K562 (cell line): ENCODE results near the gene ZDHHC18. TPM values are rescaled to one million over a fixed set of nuclear protein-coding genes. Genes with fewer than 3 reads are reported as not detected.

Experiments
- ATAC-seq: fragments of 200-7000 bp; cut with Tn5 transposase; 3 replicates; pipeline ENCODE4 v1.9.1; 2020; ENCODE audit warnings: moderate library complexity
- BruUV-seq: library from RNA; stranded (reverse); fragments of 400-500 nt; replicated peaks from 2 replicates; lab custom pipeline; 2021; lab: Mats Ljungman, UMichigan
- CTCF ChIA-PET: fragments of 300-600 bp; formaldehyde crosslinking; extraction: SDS; loops from one replicate; lab custom pipeline; 2021; ENCODE audit warnings: low intra/inter-chr PET ratio; lab: Yijun Ruan, JAX
- POLR2A ChIA-PET: fragments of 300-600, 350-650 bp; sonication (Branson Sonifier 250); formaldehyde crosslinking; extraction: SDS; loops from one replicate; lab custom pipeline; 2021; ENCODE audit warnings: antibody characterized with exemption, inconsistent platforms; lab: Yijun Ruan, JAX
- DNase-seq, 4 experiments: peaks; one replicate each; pipeline versions ENCODE4 v3.0.0 to v3.0.0-alpha.2; 2011 to 2018; ENCODE audit warnings: low spot score in 3 of 4, mixed read lengths in 3 of 4; ENCODE audit errors: extremely low read depth in 1 of 4
- FAIRE-seq: peaks from 2 replicates; lab custom pipeline; 2011; peaks lifted over from hg19 to GRCh38; lab: Jason Lieb, UNC
- H2AFZ ChIP-seq: 2 replicates; pipeline ENCODE4 v1.6.0; 2011; ENCODE audit warnings: low read depth, low read length, control low read depth, inconsistent platforms
- H3K27ac ChIP-seq: fragments of 200-600 bp; 3 replicates; pipeline ENCODE4 v1.8.0; 2011; ENCODE audit warnings: low read depth, mild to moderate bottlenecking, control low read depth, inconsistent platforms, low read length, moderate library complexity, mixed read lengths; ENCODE audit errors: extremely low read depth
- H3K27me3 ChIP-seq, 2 experiments: fragments of 300-600 bp in 1 of 2; 2 replicates in 1 of 2; 3 replicates in 1 of 2; pipeline versions ENCODE4 v1.6.0 to v1.8.0; 2011; ENCODE audit warnings: inconsistent platforms in 2 of 2, low read length in 2 of 2, mild to moderate bottlenecking in 1 of 2, mixed read lengths in 1 of 2, moderate library complexity in 1 of 2; ENCODE audit not compliant: control insufficient read depth in 2 of 2, insufficient read depth in 2 of 2
- H3K36me3 ChIP-seq: fragments of 300-600 bp; 3 replicates; pipeline ENCODE4 v1.8.0; 2011; ENCODE audit warnings: mild to moderate bottlenecking, low read length, inconsistent platforms; ENCODE audit not compliant: control insufficient read depth, insufficient read depth
- H3K4me1 ChIP-seq, 2 experiments: fragments of 200-600 bp in 1 of 2; replicated peaks in 1 of 2; 2 replicates in 1 of 2; 3 replicates in 1 of 2; pipeline versions ENCODE4 v1.5.1 to v1.8.0; 2011; ENCODE audit warnings: inconsistent platforms in 2 of 2, low read length in 2 of 2, mild to moderate bottlenecking in 1 of 2, mixed read lengths in 1 of 2, moderate library complexity in 1 of 2; ENCODE audit not compliant: control insufficient read depth in 2 of 2, insufficient read depth in 2 of 2
- H3K4me2 ChIP-seq: 2 replicates; pipeline ENCODE4 v1.6.1; 2011; ENCODE audit warnings: low read length, control low read depth, inconsistent platforms, mixed read lengths; ENCODE audit not compliant: insufficient read depth
- H3K4me3 ChIP-seq: fragments of 200-600 bp; sonication (generic), shearing (Covaris generic); 2 replicates; pipeline ENCODE4 v1.5.1; 2016; ENCODE audit warnings: control low read depth, inconsistent platforms
- H3K79me2 ChIP-seq: fragments of 200-600 bp; 3 replicates; pipeline ENCODE4 v1.8.0; 2011; ENCODE audit warnings: low read length, inconsistent platforms; ENCODE audit not compliant: control insufficient read depth, insufficient read depth
- H3K9ac ChIP-seq, 2 experiments: 2 replicates each; pipeline versions ENCODE4 v1.6.0 to v1.6.1; 2011; ENCODE audit warnings: low read depth in 2 of 2, low read length in 2 of 2, control low read depth in 1 of 2, inconsistent platforms in 1 of 2, mild to moderate bottlenecking in 1 of 2, mixed read lengths in 1 of 2; ENCODE audit not compliant: insufficient read depth in 1 of 2
- H3K9me1 ChIP-seq: one replicate; pipeline ENCODE4 v1.6.0; 2011; ENCODE audit warnings: inconsistent platforms, mild to moderate bottlenecking, low read length, moderate library complexity; ENCODE audit not compliant: control insufficient read depth, insufficient read depth
- H3K9me3 ChIP-seq: replicated peaks from 2 replicates; pipeline ENCODE4 v1.5.1; 2011; ENCODE audit warnings: low read depth, low read length, inconsistent platforms; ENCODE audit not compliant: control insufficient read depth, insufficient read depth
- H4K20me1 ChIP-seq: replicated peaks from 2 replicates; pipeline ENCODE4 v1.6.1; 2011; ENCODE audit warnings: low read length, inconsistent platforms, mixed read lengths; ENCODE audit not compliant: control insufficient read depth, insufficient read depth
- ARNT ChIP-seq, 2 experiments: fragments of 450-650 bp; IDR thresholded peaks; 2 replicates each; pipeline ENCODE4 v1.6.1; 2016; ENCODE audit warnings: mild to moderate bottlenecking in 1 of 2
- CHAMP1 ChIP-seq: fragments of 450-650 bp; IDR thresholded peaks from 2 replicates; pipeline ENCODE4 v1.6.1; 2016; ENCODE audit warnings: mild to moderate bottlenecking
- GTF3C2 ChIP-seq: IDR thresholded peaks from 3 replicates; pipeline ENCODE4 v1.6.1; 2011; ENCODE audit warnings: borderline replicate concordance, mild to moderate bottlenecking, moderate library complexity; ENCODE audit not compliant: insufficient read length; ENCODE audit errors: extremely low read depth
- HMG20A ChIP-seq: fragments of 450-650 bp; formaldehyde crosslinking; conservative IDR thresholded peaks from 2 replicates; pipeline ENCODE4 v1.4.0; 2020; ENCODE audit warnings: mild to moderate bottlenecking, mixed read lengths
- KAT7 ChIP-seq: sonication (generic); formaldehyde crosslinking; IDR thresholded peaks from 2 replicates; pipeline ENCODE4 v1.8.0; 2022; ENCODE audit warnings: missing genetic modification reagents, mild to moderate bottlenecking, borderline replicate concordance
- MCM7 ChIP-seq, 2 experiments: fragments of 450-650 bp; IDR thresholded peaks; 2 replicates each; pipeline ENCODE4 v1.6.1; 2016 to 2018
- MNT ChIP-seq, 2 experiments: fragments of 450-650 bp; conservative IDR thresholded peaks; 2 replicates each; pipeline ENCODE4 v1.6.1; 2017; ENCODE audit warnings: mild to moderate bottlenecking in 2 of 2, moderate library complexity in 2 of 2
- PHF21A ChIP-seq: fragments of 450-650 bp; IDR thresholded peaks from 2 replicates; pipeline ENCODE4 v1.6.1; 2017; ENCODE audit warnings: low read depth, borderline replicate concordance
- PTBP1 ChIP-seq: fragments of 200-400 bp; formaldehyde crosslinking; IDR thresholded peaks from 2 replicates; pipeline ENCODE4 v1.6.1; 2017; ENCODE audit warnings: low read depth, low read length
- TCF7 ChIP-seq: sonication (generic); IDR thresholded peaks from 2 replicates; pipeline ENCODE4 v1.6.1; 2016; ENCODE audit warnings: antibody characterized with exemption, borderline replicate concordance
- ZNF12 ChIP-seq: sonication (generic); formaldehyde crosslinking; IDR thresholded peaks from 2 replicates; pipeline ENCODE4 v1.4.0; 2020; ENCODE audit warnings: mild to moderate bottlenecking, missing genetic modification reagents
- ZNF232 ChIP-seq: sonication (generic); formaldehyde crosslinking; IDR thresholded peaks from 2 replicates; pipeline ENCODE4 v1.8.0; 2022; ENCODE audit warnings: mild to moderate bottlenecking, missing genetic modification reagents
- ZNF263 ChIP-seq: sonication (generic); formaldehyde crosslinking; IDR thresholded peaks from 2 replicates; pipeline ENCODE4 v1.8.0; 2022; ENCODE audit warnings: mild to moderate bottlenecking, missing genetic modification reagents, borderline replicate concordance
- ZNF75A ChIP-seq: fragments of 450-650 bp; formaldehyde crosslinking; IDR thresholded peaks from 2 replicates; pipeline ENCODE4 v1.4.0; 2020; ENCODE audit warnings: mild to moderate bottlenecking
- WGBS: fragments of 100-300 bp; shearing (Covaris generic); methylation state at CpG from one replicate; pipeline ENCODE4 v1.1.6; 2016; ENCODE audit warnings: low coverage, mixed read lengths; ENCODE audit not compliant: insufficient coverage; ENCODE audit errors: missing lambda C conversion rate; 5-methylcytosine and 5-hydroxymethylcytosine counted together
- in situ Hi-C: fragments of 300-500 bp; cut with MboI; formaldehyde crosslinking; loops from 4 replicates; pipeline ENCODE4 v1.15.0; 2018; ENCODE audit warnings: inconsistent platforms, mixed read lengths
- intact Hi-C: fragments of 100-400 bp; cut with micrococcal nuclease; formaldehyde crosslinking; loops from 2 replicates; pipeline ENCODE4 v1.14.2; 2022
- polyA plus RNA-seq, 8 experiments: library from polyadenylated mRNA; depleted of rRNA in 4 of 8; stranded (reverse) in 5 of 8; unstranded in 3 of 8; fragments of >200 nt; fragmentation: Nextera tagmentation in 2 of 8; fragmentation: Illumina TruSeq in 1 of 8; extraction: Ambion mirVana in 2 of 8; extraction: Trizol in 1 of 8; gene quantifications; 2 replicates each; pipeline versions ENCODE4 v1.2.1 to v1.2.3, GENCODE V29; 2011 to 2014; ENCODE audit warnings: inconsistent platforms in 1 of 8, missing spikeins in 1 of 8
- total RNA-seq, 7 experiments: library from RNA; depleted of rRNA in 6 of 7; stranded (reverse); fragments of >200 nt in 6 of 7; fragmentation: Illumina TruSeq in 2 of 7; extraction: Trizol in 2 of 7; gene quantifications; 2 replicates each; pipeline versions ENCODE4 v1.2.1 to v1.2.3, GENCODE V29; 2011 to 2021; ENCODE audit warnings: low replicate concordance in 1 of 7

Gene ZDHHC18
- total and polyA plus RNA-seq, 9 of the 15 experiments (the other 6 are each of a cell fraction or from before 2014, with no cell fraction given) = 0.42 to 35.6 (median 15.8) TPM

GRCh38 chr1:26894263-26894662 is 67.8 kb downstream of the ZDHHC18 start (continued):
- TF ChIP-seq KAT7 (CRISPR knock-in tag) = no peak

GRCh38 chr1:26897351-26897750 is 70.9 kb downstream of the ZDHHC18 start:
- intact Hi-C loops = no loop called here
- Histone ChIP-seq H3K27me3 (no peaks in the 10 kb centered on the region; a peak in 1 of 5 replicates), H3K9me1 (no peaks in the 10 kb centered on the region), H3K27ac (no peak overlapping the region), H3K79me2 (peaks cover 35% of the 10 kb centered on the region), H3K4me3 (no peak overlapping the region), H2AFZ (no peak overlapping the region), H3K9me3 (no peaks in the 10 kb centered on the region), H3K4me1 (peaks cover 8 to 17% of the 10 kb centered on the region in 2 experiments), H3K36me3 (peaks cover 54% of the 10 kb centered on the region), H4K20me1 (no peaks in the 10 kb centered on the region), H3K4me2 (no peak overlapping the region), H3K9ac (peak overlapping the region in 1 of 2 experiments; percentile 15; a peak in 1 of 4 replicates)
- BruUV-seq = no TSS peak
- 92% methylated on average over 9 of the region's 9 CpGs for WGBS
- TF ChIP-seq MNT (conservative IDR thresholded peaks at IDR 0.05) (no peak), TCF7 (no peak), ZNF12 (CRISPR knock-in tag) (no peak), ZNF263 (CRISPR knock-in tag) (no peak), GTF3C2 (no peak), ARNT (IDR thresholded peaks at IDR 0.05) (no peak), MCM7 (IDR thresholded peaks at IDR 0.05) (no peak), HMG20A (CRISPR knock-in tag) (no peak), ZNF232 (no peak), ZNF75A (CRISPR knock-in tag) (no peak), CHAMP1 (no peak), PHF21A (no peak), PTBP1 (no peak)
- FAIRE-seq (no peak), ATAC-seq (no peak), DNase-seq (no peak)
- POLR2A ChIA-PET = interaction anchor here (0.9 to 5.8 kb wide), 2 partner anchors 11 to 38 kb away, joined by 3 to 110 read pairs; partner anchors contain the start of gene GPN2
- CTCF ChIA-PET = no interaction called here
- in situ Hi-C loops = no loop called here
